CD14-positive monocyte (primary cell): ENCODE data around the gene TSPEAR. TPM values are rescaled to one million over a fixed set of nuclear protein-coding genes. Genes with fewer than 3 reads are reported as not detected.

Experiments
- DNase-seq, 3 donors: peaks; one replicate each; pipeline ENCODE4 v3.0.0-alpha.2; 2011 to 2022
- H2AFZ ChIP-seq: 2 replicates; pipeline ENCODE4 v1.6.0; 2012; ENCODE audit warnings: mild to moderate bottlenecking, low read depth, low read length, inconsistent platforms; ENCODE audit not compliant: insufficient read depth, poor library complexity, severe bottlenecking
- H3K27ac ChIP-seq, 2 donors: 1 replicate in 1 of 2; 2 replicates in 1 of 2; pipeline ENCODE4 v1.5.1; 2012 to 2013; ENCODE audit warnings: low read length in 2 of 2, control low read depth in 1 of 2, inconsistent platforms in 1 of 2, low read depth in 1 of 2, mild to moderate bottlenecking in 1 of 2
- H3K27me3 ChIP-seq, 2 donors: one replicate each; pipeline versions ENCODE4 v1.6.0 to v1.6.1; 2011 to 2013; ENCODE audit warnings: low read length in 2 of 2; ENCODE audit not compliant: control insufficient read depth in 2 of 2, insufficient read depth in 2 of 2
- H3K36me3 ChIP-seq, 2 donors: replicated peaks in 1 of 2; 1 replicate in 1 of 2; 2 replicates in 1 of 2; pipeline versions ENCODE4 v1.5.1 to v1.6.1; 2012 to 2013; ENCODE audit warnings: low read length in 2 of 2, control low read depth in 1 of 2, inconsistent platforms in 1 of 2, mild to moderate bottlenecking in 1 of 2; ENCODE audit not compliant: insufficient read depth in 2 of 2, control insufficient read depth in 1 of 2
- H3K4me1 ChIP-seq, 2 donors: 1 replicate in 1 of 2; 2 replicates in 1 of 2; pipeline versions ENCODE4 v1.5.1 to v1.6.1; 2012 to 2013; ENCODE audit warnings: low read length in 2 of 2, control low read depth in 1 of 2, inconsistent platforms in 1 of 2, mild to moderate bottlenecking in 1 of 2, moderate library complexity in 1 of 2; ENCODE audit not compliant: insufficient read depth in 2 of 2, control insufficient read depth in 1 of 2
- H3K4me2 ChIP-seq: replicated peaks from 2 replicates; pipeline ENCODE3; 2012; ENCODE audit warnings: low read length, moderate library complexity, mild to moderate bottlenecking; ENCODE audit not compliant: poor library complexity, severe bottlenecking; ENCODE audit errors: extremely low read depth
- H3K4me3 ChIP-seq, 3 experiments: fragments of 200-600 bp in 1 of 3; sonication (generic) in 1 of 3; replicated peaks in 1 of 3; 1 replicate in 2 of 3; 2 replicates in 1 of 3; pipeline ENCODE4 v1.5.1; 2011 to 2013; ENCODE audit warnings: low read length in 3 of 3, mild to moderate bottlenecking in 3 of 3, control low read depth in 2 of 3, low read depth in 2 of 3, inconsistent platforms in 1 of 3, moderate library complexity in 1 of 3
- H3K79me2 ChIP-seq: 2 replicates; pipeline ENCODE4 v1.6.0; 2012; ENCODE audit warnings: mild to moderate bottlenecking, control low read depth, inconsistent platforms, low read length, moderate library complexity; ENCODE audit not compliant: insufficient read depth
- H3K9ac ChIP-seq: 2 replicates; pipeline ENCODE4 v1.6.0; 2017; ENCODE audit warnings: low read length, mild to moderate bottlenecking; ENCODE audit not compliant: insufficient read depth, poor library complexity, severe bottlenecking
- H3K9me3 ChIP-seq, 2 donors: replicated peaks in 1 of 2; 1 replicate in 1 of 2; 2 replicates in 1 of 2; pipeline versions ENCODE4 v1.5.1 to v1.6.1; 2012 to 2013; ENCODE audit warnings: low read length in 2 of 2, control low read depth in 1 of 2; ENCODE audit not compliant: control insufficient read depth in 1 of 2, insufficient read depth in 1 of 2
- H4K20me1 ChIP-seq: 2 replicates; pipeline ENCODE4 v1.6.0; 2012; ENCODE audit warnings: mild to moderate bottlenecking, low read length, control low read depth, moderate library complexity; ENCODE audit not compliant: insufficient read depth
- H3K27ac Mint-ChIP-seq, 7 donors: one replicate each; pipeline ENCODE4 v1.8.0; 2020; ENCODE audit warnings: mild to moderate bottlenecking in 7 of 7, mixed read lengths in 7 of 7, moderate library complexity in 6 of 7, inconsistent platforms in 2 of 7
- H3K27me3 Mint-ChIP-seq, 3 donors: one replicate each; pipeline ENCODE4 v1.8.0; 2021 to 2022; ENCODE audit warnings: low read depth in 3 of 3, mild to moderate bottlenecking in 3 of 3, mixed read lengths in 3 of 3, moderate library complexity in 3 of 3, inconsistent platforms in 1 of 3
- H3K36me3 Mint-ChIP-seq, 2 donors: one replicate each; pipeline ENCODE4 v1.8.0; 2020; ENCODE audit warnings: mixed read lengths in 2 of 2, inconsistent platforms in 1 of 2, mild to moderate bottlenecking in 1 of 2
- H3K4me1 Mint-ChIP-seq: one replicate; pipeline ENCODE4 v1.8.0; 2020; ENCODE audit warnings: mild to moderate bottlenecking, mixed read lengths
- H3K4me3 Mint-ChIP-seq, 2 donors: one replicate each; pipeline ENCODE4 v1.8.0; 2020; ENCODE audit warnings: mild to moderate bottlenecking in 2 of 2, mixed read lengths in 2 of 2, moderate library complexity in 1 of 2
- H3K9me3 Mint-ChIP-seq, 7 donors: one replicate each; pipeline ENCODE4 v1.8.0; 2020 to 2022; ENCODE audit warnings: mixed read lengths in 7 of 7, mild to moderate bottlenecking in 6 of 7, moderate library complexity in 6 of 7, inconsistent platforms in 2 of 7
- CTCF ChIP-seq: fragments of 200-600 bp; IDR thresholded peaks from one replicate; pipeline ENCODE4 v1.8.0; 2022; ENCODE audit warnings: antibody characterized with exemption, mild to moderate bottlenecking
- WGBS: methylation state at CpG from one replicate; pipeline ENCODE4 v1.1.5; 2013; ENCODE audit warnings: missing lambda C conversion rate; ENCODE audit not compliant: insufficient coverage; 5-methylcytosine and 5-hydroxymethylcytosine counted together
- intact Hi-C, 2 donors: fragments of 100-400 bp; cut with micrococcal nuclease; formaldehyde crosslinking; loops; one replicate each; pipeline versions ENCODE4 v1.15.0 to v1.15.1; 2023
- polyA plus RNA-seq, 3 donors: library from polyadenylated mRNA; depleted of rRNA in 1 of 3; unstranded in 2 of 3; stranded (reverse) in 1 of 3; fragments of 300-500 nt in 2 of 3; fragments of >200 nt in 1 of 3; fragmentation: Illumina TruSeq in 2 of 3; gene quantifications; 1 replicate in 2 of 3; 2 replicates in 1 of 3; pipeline ENCODE4 v1.2.3, GENCODE V29; 2012 to 2021

Gene TSPEAR
- polyA plus RNA-seq, 3 donors: not detected

- no peaks in the 10 kb centered on the region for H3K4me1 Mint-ChIP-seq
- H3K79me2 ChIP-seq: no peaks in the 10 kb centered on the region
- no peak for TF ChIP-seq CTCF
- H3K4me2 ChIP-seq: no peak overlapping the region
- peaks cover 0 to 7% (median under 1%) of the 10 kb centered on the region in 7 donors for H3K9me3 Mint-ChIP-seq
- no peaks in the 10 kb centered on the region for H3K36me3 Mint-ChIP-seq
- no peaks in the 10 kb centered on the region for H4K20me1 ChIP-seq
- H3K4me3 ChIP-seq: no peak overlapping the region
- H2AFZ ChIP-seq: no peak overlapping the region
- H3K4me3 Mint-ChIP-seq: no peak overlapping the region
- no peaks in the 10 kb centered on the region for H3K9me3 ChIP-seq
- H3K9ac ChIP-seq: no peak overlapping the region
- no peak for DNase-seq
- H3K27ac ChIP-seq: no peak overlapping the region
- H3K36me3 ChIP-seq: no peaks in the 10 kb centered on the region
- no peaks in the 10 kb centered on the region for H3K4me1 ChIP-seq
- H3K27ac Mint-ChIP-seq: no peak overlapping the region
- WGBS: 86% methylated on average over 20 of the region's 22 CpGs
- intact Hi-C loops: no loop called here
- H3K27me3 ChIP-seq: no peaks in the 10 kb centered on the region
- peaks cover 0 to 2% (median 1%) of the 10 kb centered on the region in 3 donors for H3K27me3 Mint-ChIP-seq
Measured at GRCh38 chr21:44759628-44760285, 48.4 kb upstream of the TSPEAR start.

- Histone ChIP-seq H3K36me3 (no peaks in the 10 kb centered on the region), H3K9ac (no peak overlapping the region), H2AFZ (no peak overlapping the region), H3K4me2 (no peak overlapping the region), H3K27me3 (no peaks in the 10 kb centered on the region), H4K20me1 (no peaks in the 10 kb centered on the region), H3K4me3 (no peak overlapping the region), H3K4me1 (no peaks in the 10 kb centered on the region), H3K9me3 (no peaks in the 10 kb centered on the region), H3K79me2 (no peaks in the 10 kb centered on the region), H3K27ac (no peak overlapping the region)
- no peak overlapping the region for H3K4me3 Mint-ChIP-seq
- no peaks in the 10 kb centered on the region for H3K4me1 Mint-ChIP-seq
- intact Hi-C loops: no loop called here
- no peak for TF ChIP-seq CTCF
- peaks cover 2 to 3% (median 2%) of the 10 kb centered on the region in 3 donors for H3K27me3 Mint-ChIP-seq
- 81% methylated on average over 21 of the region's 26 CpGs for WGBS
- no peak overlapping the region for H3K27ac Mint-ChIP-seq
- peaks cover 0 to 7% (median 2%) of the 10 kb centered on the region in 7 donors for H3K9me3 Mint-ChIP-seq
- DNase-seq: no peak
- no peaks in the 10 kb centered on the region for H3K36me3 Mint-ChIP-seq
Measured at GRCh38 chr21:44758781-44759627, 47.6 kb upstream of the TSPEAR start.
